WTC11 (cell line): ENCODE data around the gene DPY30. TPM values are rescaled to one million over a fixed set of nuclear protein-coding genes. Genes with fewer than 3 reads are reported as not detected.

ENCODE experiments used
- ATAC-seq: fragments of 200-7000 bp; cut with Tn5 transposase; 2 replicates; pipeline ENCODE4 v1.10.0; 2021; ENCODE audit warnings: mild to moderate bottlenecking, moderate library complexity
- CTCF ChIA-PET: fragments of 300-600 bp; sonication (Branson Sonifier 250); formaldehyde crosslinking; loops from one replicate; lab custom pipeline; 2021; ENCODE audit warnings: antibody characterized with exemption; lab: Charles Lee
- POLR2A ChIA-PET: fragments of 350-600 bp; sonication (Branson Sonifier 250); formaldehyde crosslinking; loops from one replicate; lab custom pipeline; 2021; ENCODE audit warnings: antibody characterized with exemption; lab: Charles Lee
- DNase-seq: peaks from one replicate; pipeline ENCODE4 v3.0.0; 2021; ENCODE audit warnings: low spot score
- H3K27ac Mint-ChIP-seq: 2 replicates; pipeline ENCODE4 v1.8.0; 2021; ENCODE audit warnings: mixed read lengths
- H3K27me3 Mint-ChIP-seq: 2 replicates; pipeline ENCODE4 v1.8.0; 2021; ENCODE audit warnings: low read depth, mild to moderate bottlenecking, moderate library complexity, mixed read lengths
- H3K36me3 Mint-ChIP-seq: 2 replicates; pipeline ENCODE4 v1.8.0; 2021; ENCODE audit warnings: mixed read lengths
- H3K4me1 Mint-ChIP-seq: 2 replicates; pipeline ENCODE4 v1.8.0; 2022; ENCODE audit warnings: mixed read lengths
- H3K4me3 Mint-ChIP-seq: 2 replicates; pipeline ENCODE4 v1.8.0; 2021; ENCODE audit warnings: mild to moderate bottlenecking, moderate library complexity, mixed read lengths
- H3K9me3 Mint-ChIP-seq: 2 replicates; pipeline ENCODE4 v1.8.0; 2021; ENCODE audit warnings: mixed read lengths
- HMGA2 ChIP-seq: fragments of 250-450 bp; sonication (Bioruptor Pico); IDR thresholded peaks from 2 replicates; pipeline ENCODE4 v1.4.0; 2021; ENCODE audit warnings: mild to moderate bottlenecking, moderate library complexity
- NFATC4 ChIP-seq: fragments of 250-450 bp; sonication (Bioruptor Pico); IDR thresholded peaks from 2 replicates; pipeline ENCODE4 v1.9.0; 2021; ENCODE audit warnings: mild to moderate bottlenecking
- NR2C2 ChIP-seq: sonication (generic); formaldehyde crosslinking; IDR thresholded peaks from 2 replicates; pipeline ENCODE4 v1.8.0; 2022; ENCODE audit warnings: mild to moderate bottlenecking, missing genetic modification reagents
- RELA ChIP-seq: sonication (generic); formaldehyde crosslinking; IDR thresholded peaks from 2 replicates; pipeline ENCODE4 v1.8.1; 2022; ENCODE audit warnings: missing genetic modification reagents, mild to moderate bottlenecking, borderline replicate concordance
- SMAD3 ChIP-seq: sonication (generic); formaldehyde crosslinking; IDR thresholded peaks from 2 replicates; pipeline ENCODE4 v1.8.0; 2022; ENCODE audit warnings: missing genetic modification reagents, mild to moderate bottlenecking, borderline replicate concordance
- TP53 ChIP-seq: sonication (generic); formaldehyde crosslinking; IDR thresholded peaks from 2 replicates; pipeline ENCODE4 v1.8.1; 2023; ENCODE audit warnings: mild to moderate bottlenecking, missing genetic modification reagents
- ZBTB21 ChIP-seq: sonication (generic); formaldehyde crosslinking; IDR thresholded peaks from 2 replicates; pipeline ENCODE4 v1.8.1; 2023; ENCODE audit warnings: mild to moderate bottlenecking, missing genetic modification reagents, borderline replicate concordance
- total RNA-seq: library from RNA; stranded (reverse); gene quantifications from 3 replicates; pipeline ENCODE4 v1.2.3, GENCODE V29; 2021
- TF ChIP-seq, protein P1 (sequence below): sonication (generic); formaldehyde crosslinking; IDR thresholded peaks from 2 replicates; pipeline ENCODE4 v1.8.1; 2023; ENCODE audit warnings: mild to moderate bottlenecking, moderate library complexity, missing genetic modification reagents
- TF ChIP-seq, protein P2 (sequence below): sonication (generic); formaldehyde crosslinking; IDR thresholded peaks from 2 replicates; pipeline ENCODE4 v1.8.1; 2023; ENCODE audit warnings: mild to moderate bottlenecking, missing genetic modification reagents, moderate library complexity
- TF ChIP-seq, protein P3 (sequence below): sonication (generic); formaldehyde crosslinking; IDR thresholded peaks from 2 replicates; pipeline ENCODE4 v1.8.0; 2022; ENCODE audit warnings: mild to moderate bottlenecking, missing genetic modification reagents
- TF ChIP-seq, protein P4 (sequence below): fragments of 250-450 bp; sonication (Bioruptor Pico); IDR thresholded peaks from 2 replicates; pipeline ENCODE4 v2.1.2; 2022; ENCODE audit warnings: mild to moderate bottlenecking, moderate library complexity
- TF ChIP-seq, protein P5 (sequence below): sonication (generic); formaldehyde crosslinking; IDR thresholded peaks from 2 replicates; pipeline ENCODE4 v1.8.0; 2022; ENCODE audit warnings: mild to moderate bottlenecking, missing genetic modification reagents
- TF ChIP-seq, protein P6 (sequence below): sonication (generic); formaldehyde crosslinking; IDR thresholded peaks from 2 replicates; pipeline ENCODE4 v1.8.0; 2023; ENCODE audit warnings: mild to moderate bottlenecking, missing genetic modification reagents
- TF ChIP-seq, protein P7 (sequence below): sonication (generic); formaldehyde crosslinking; IDR thresholded peaks from 2 replicates; pipeline ENCODE4 v1.8.0; 2023; ENCODE audit warnings: missing genetic modification reagents
- TF ChIP-seq, protein P8 (sequence below): fragments of 250-450 bp; sonication (Bioruptor Pico); IDR thresholded peaks from 2 replicates; pipeline ENCODE4 v1.9.0; 2021; ENCODE audit warnings: mild to moderate bottlenecking

Gene DPY30
- total RNA-seq, 1 experiment from 2014 or later = 116 TPM

DNA sequence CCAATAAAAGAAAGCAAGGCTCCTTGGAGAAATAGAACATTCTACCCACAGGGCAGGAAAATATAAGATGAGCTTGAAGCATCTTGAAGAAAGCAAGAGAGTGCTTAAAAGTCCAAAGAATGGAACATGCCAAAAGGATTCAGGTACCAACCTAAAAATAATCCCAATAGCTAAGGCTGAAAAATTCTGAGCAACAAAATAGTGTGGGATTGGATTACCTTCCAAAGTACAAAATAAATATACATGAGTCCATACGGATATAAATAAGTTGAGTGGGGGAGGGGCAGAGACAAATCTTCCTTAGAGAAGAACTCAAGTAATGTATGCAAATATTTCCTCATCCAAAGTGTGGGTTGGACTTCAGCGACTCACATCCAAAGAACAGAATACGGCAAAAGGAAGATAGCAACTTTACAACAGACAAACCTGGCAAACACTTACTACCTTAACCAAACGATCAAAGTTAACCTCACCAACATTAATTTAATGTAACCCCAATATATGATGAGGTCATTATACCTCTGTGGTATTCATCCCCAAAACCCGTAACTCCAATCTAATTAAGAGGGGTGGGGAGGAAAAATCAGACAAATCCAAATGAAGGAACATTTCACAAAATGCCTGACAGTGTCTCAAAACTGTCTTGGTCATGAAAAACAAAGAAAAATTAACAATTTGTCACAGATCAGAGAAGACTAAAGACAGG is 55.7 kb downstream of the DPY30 start (continued):
- TF ChIP-seq, protein P1, sequence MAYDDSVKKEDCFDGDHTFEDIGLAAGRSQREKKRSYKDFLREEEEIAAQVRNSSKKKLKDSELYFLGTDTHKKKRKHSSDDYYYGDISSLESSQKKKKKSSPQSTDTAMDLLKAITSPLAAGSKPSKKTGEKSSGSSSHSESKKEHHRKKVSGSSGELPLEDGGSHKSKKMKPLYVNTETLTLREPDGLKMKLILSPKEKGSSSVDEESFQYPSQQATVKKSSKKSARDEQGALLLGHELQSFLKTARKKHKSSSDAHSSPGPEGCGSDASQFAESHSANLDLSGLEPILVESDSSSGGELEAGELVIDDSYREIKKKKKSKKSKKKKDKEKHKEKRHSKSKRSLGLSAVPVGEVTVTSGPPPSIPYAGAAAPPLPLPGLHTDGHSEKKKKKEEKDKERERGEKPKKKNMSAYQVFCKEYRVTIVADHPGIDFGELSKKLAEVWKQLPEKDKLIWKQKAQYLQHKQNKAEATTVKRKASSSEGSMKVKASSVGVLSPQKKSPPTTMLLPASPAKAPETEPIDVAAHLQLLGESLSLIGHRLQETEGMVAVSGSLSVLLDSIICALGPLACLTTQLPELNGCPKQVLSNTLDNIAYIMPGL (CRISPR knock-in tag) = no peak
- TF ChIP-seq, protein P2, sequence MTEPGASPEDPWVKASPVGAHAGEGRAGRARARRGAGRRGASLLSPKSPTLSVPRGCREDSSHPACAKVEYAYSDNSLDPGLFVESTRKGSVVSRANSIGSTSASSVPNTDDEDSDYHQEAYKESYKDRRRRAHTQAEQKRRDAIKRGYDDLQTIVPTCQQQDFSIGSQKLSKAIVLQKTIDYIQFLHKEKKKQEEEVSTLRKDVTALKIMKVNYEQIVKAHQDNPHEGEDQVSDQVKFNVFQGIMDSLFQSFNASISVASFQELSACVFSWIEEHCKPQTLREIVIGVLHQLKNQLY (CRISPR knock-in tag) = no peak
- TF ChIP-seq, protein P3, sequence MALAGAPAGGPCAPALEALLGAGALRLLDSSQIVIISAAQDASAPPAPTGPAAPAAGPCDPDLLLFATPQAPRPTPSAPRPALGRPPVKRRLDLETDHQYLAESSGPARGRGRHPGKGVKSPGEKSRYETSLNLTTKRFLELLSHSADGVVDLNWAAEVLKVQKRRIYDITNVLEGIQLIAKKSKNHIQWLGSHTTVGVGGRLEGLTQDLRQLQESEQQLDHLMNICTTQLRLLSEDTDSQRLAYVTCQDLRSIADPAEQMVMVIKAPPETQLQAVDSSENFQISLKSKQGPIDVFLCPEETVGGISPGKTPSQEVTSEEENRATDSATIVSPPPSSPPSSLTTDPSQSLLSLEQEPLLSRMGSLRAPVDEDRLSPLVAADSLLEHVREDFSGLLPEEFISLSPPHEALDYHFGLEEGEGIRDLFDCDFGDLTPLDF = no peak

DNA sequence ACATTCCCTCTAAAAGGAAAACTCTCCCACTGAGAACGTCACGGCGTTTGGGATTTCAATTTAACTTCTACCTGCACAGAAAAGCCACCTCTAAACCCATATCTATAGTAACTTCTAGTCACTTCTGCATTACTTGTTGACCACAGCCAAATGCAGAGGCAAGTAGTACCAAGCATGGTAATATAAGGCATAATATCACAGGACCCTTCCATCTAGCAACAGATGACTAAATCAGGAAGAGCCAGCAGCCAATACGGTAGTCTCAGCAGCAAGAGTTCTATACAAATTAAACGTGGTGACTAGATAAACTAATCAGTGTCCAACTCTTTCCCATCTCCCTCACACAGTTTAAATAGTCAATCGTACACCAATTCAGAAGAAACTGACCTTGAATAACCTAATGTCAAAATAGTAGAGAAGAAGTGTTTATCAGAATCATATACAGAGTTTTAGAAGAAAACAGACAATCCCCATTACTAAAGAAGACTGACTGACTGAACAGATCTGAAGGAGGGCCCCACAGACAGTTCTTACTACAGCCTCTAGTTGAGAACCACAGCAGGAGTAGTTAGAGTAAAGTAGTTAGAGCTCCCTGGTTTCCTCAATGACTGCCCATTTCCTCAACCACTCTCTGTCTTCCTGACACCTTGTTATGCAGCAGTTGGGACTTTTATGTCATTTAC is 58.8 kb downstream of the DPY30 start:
- CTCF ChIA-PET = interaction anchor here (0.6 kb wide), 3 partner anchors 15 to 346 kb away, joined by 3 to 4 read pairs (median 3); no protein-coding TSS in a partner anchor
- Mint-ChIP-seq H3K36me3 (no peaks in the 10 kb centered on the region), H3K4me1 (peaks cover 26% of the 10 kb centered on the region), H3K4me3 (no peak overlapping the region), H3K27me3 (no peaks in the 10 kb centered on the region), H3K9me3 (no peaks in the 10 kb centered on the region), H3K27ac (0 out of 2 replicates have a peak overlapping the region, but pooled peaks have one; percentile 64)
- peak; percentile 99 for ATAC-seq
- TF ChIP-seq TP53 (no peak), NR2C2 (CRISPR knock-in tag) (no peak)
- TF ChIP-seq, protein P4, sequence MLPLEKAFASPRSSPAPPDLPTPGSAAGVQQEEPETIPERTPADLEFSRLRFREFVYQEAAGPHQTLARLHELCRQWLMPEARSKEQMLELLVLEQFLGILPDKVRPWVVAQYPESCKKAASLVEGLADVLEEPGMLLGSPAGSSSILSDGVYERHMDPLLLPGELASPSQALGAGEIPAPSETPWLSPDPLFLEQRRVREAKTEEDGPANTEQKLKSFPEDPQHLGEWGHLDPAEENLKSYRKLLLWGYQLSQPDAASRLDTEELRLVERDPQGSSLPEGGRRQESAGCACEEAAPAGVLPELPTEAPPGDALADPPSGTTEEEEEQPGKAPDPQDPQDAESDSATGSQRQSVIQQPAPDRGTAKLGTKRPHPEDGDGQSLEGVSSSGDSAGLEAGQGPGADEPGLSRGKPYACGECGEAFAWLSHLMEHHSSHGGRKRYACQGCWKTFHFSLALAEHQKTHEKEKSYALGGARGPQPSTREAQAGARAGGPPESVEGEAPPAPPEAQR = no peak
- POLR2A ChIA-PET = no interaction called here
- DNase-seq = no peak

DNA sequence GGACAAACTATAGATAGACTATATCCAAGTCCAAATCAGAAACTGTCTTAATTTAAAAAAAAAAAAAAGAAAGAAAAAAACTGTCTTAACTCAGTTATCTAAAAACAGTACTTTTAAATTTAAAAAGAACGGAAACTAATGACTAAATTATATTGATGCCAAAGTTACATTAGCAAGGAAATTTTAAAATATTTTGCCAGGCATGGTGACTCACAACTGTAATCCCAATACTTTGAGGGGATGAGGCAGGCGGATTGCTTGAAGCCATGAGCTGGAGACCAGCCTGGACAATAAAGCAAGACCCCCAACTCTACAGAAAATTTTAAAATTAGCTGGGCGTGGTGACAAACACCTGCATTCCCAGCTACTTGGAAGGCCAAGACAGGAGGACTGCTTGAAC is 59.6 kb downstream of the DPY30 start:
- ChIA-PET CTCF (no interaction called here), POLR2A (interaction anchor here (0.7 kb wide), 1 partner anchor 17 kb away, joined by 5 read pairs; no protein-coding TSS in a partner anchor)
- Mint-ChIP-seq H3K4me1 (peaks cover 26% of the 10 kb centered on the region), H3K4me3 (no peak overlapping the region), H3K27ac (no peak overlapping the region), H3K27me3 (no peaks in the 10 kb centered on the region), H3K36me3 (no peaks in the 10 kb centered on the region), H3K9me3 (no peaks in the 10 kb centered on the region)
- ATAC-seq = no peak
- TF ChIP-seq NFATC4 (CRISPR knock-in tag) = no peak
- TF ChIP-seq, protein P5, sequence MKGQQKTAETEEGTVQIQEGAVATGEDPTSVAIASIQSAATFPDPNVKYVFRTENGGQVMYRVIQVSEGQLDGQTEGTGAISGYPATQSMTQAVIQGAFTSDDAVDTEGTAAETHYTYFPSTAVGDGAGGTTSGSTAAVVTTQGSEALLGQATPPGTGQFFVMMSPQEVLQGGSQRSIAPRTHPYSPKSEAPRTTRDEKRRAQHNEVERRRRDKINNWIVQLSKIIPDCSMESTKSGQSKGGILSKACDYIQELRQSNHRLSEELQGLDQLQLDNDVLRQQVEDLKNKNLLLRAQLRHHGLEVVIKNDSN (CRISPR knock-in tag) = no peak
- TF ChIP-seq, protein P6, sequence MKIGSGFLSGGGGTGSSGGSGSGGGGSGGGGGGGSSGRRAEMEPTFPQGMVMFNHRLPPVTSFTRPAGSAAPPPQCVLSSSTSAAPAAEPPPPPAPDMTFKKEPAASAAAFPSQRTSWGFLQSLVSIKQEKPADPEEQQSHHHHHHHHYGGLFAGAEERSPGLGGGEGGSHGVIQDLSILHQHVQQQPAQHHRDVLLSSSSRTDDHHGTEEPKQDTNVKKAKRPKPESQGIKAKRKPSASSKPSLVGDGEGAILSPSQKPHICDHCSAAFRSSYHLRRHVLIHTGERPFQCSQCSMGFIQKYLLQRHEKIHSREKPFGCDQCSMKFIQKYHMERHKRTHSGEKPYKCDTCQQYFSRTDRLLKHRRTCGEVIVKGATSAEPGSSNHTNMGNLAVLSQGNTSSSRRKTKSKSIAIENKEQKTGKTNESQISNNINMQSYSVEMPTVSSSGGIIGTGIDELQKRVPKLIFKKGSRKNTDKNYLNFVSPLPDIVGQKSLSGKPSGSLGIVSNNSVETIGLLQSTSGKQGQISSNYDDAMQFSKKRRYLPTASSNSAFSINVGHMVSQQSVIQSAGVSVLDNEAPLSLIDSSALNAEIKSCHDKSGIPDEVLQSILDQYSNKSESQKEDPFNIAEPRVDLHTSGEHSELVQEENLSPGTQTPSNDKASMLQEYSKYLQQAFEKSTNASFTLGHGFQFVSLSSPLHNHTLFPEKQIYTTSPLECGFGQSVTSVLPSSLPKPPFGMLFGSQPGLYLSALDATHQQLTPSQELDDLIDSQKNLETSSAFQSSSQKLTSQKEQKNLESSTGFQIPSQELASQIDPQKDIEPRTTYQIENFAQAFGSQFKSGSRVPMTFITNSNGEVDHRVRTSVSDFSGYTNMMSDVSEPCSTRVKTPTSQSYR (CRISPR knock-in tag) = no peak
- TF ChIP-seq ZBTB21 (CRISPR knock-in tag) = no peak
- no peak for TF ChIP-seq SMAD3 (CRISPR knock-in tag)
- TF ChIP-seq, protein P4 = no peak
- TF ChIP-seq, protein P7, sequence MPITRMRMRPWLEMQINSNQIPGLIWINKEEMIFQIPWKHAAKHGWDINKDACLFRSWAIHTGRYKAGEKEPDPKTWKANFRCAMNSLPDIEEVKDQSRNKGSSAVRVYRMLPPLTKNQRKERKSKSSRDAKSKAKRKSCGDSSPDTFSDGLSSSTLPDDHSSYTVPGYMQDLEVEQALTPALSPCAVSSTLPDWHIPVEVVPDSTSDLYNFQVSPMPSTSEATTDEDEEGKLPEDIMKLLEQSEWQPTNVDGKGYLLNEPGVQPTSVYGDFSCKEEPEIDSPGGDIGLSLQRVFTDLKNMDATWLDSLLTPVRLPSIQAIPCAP (CRISPR knock-in tag) = no peak
- TF ChIP-seq RELA = no peak
- no peak for TF ChIP-seq HMGA2 (CRISPR knock-in tag)
- TF ChIP-seq, protein P8, sequence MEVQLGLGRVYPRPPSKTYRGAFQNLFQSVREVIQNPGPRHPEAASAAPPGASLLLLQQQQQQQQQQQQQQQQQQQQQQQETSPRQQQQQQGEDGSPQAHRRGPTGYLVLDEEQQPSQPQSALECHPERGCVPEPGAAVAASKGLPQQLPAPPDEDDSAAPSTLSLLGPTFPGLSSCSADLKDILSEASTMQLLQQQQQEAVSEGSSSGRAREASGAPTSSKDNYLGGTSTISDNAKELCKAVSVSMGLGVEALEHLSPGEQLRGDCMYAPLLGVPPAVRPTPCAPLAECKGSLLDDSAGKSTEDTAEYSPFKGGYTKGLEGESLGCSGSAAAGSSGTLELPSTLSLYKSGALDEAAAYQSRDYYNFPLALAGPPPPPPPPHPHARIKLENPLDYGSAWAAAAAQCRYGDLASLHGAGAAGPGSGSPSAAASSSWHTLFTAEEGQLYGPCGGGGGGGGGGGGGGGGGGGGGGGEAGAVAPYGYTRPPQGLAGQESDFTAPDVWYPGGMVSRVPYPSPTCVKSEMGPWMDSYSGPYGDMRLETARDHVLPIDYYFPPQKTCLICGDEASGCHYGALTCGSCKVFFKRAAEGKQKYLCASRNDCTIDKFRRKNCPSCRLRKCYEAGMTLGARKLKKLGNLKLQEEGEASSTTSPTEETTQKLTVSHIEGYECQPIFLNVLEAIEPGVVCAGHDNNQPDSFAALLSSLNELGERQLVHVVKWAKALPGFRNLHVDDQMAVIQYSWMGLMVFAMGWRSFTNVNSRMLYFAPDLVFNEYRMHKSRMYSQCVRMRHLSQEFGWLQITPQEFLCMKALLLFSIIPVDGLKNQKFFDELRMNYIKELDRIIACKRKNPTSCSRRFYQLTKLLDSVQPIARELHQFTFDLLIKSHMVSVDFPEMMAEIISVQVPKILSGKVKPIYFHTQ = no peak
- DNase-seq = no peak
